ENCODE data around the gene DUSP15.

- no peak for TF ChIP-seq RFX5 (IDR thresholded peaks at IDR 0.05)
- no peak for TF ChIP-seq NPAS2 (CRISPR knock-in tag; IDR thresholded peaks at IDR 0.05; ENCODE audit: borderline replicate concordance)
- no peak for TF ChIP-seq CEBPB (IDR thresholded peaks at IDR 0.05)
Observed at GRCh38 chr20:31851240-31851955, 18.9 kb downstream of the DUSP15 start.
